NOMO-1 treated with dmso at 0.1 percent for 144 hours (cell line): Measurements from ENCODE around the gene PTRH1.

Experiments
- DNase-seq: peaks from one replicate; lab custom pipeline; 2025; ENCODE audit not compliant: unreplicated experiment; lab: John Stamatoyannopoulos, UW

The PTRH1 gene

DNA sequence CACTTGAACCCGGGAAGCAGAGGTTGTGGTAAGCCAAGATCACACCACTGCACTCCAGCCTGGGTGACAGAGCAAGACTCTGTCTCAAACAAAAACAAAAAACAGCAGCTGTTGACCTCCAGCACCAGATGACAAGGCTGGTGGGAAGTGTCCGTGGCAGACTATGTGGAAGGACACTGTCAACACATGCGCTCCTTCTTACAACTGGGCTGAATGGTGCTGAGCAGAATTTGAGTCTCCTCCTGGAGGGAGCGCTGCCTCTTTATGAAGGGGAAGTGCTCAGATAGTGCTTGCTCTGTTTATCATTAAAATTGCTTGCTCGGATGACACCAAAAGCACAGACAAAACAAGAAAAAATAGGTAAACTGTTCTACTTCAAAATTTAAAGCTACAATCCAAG is 17.9 kb downstream of the PTRH1 start:
- DNase-seq: no peak

DNA sequence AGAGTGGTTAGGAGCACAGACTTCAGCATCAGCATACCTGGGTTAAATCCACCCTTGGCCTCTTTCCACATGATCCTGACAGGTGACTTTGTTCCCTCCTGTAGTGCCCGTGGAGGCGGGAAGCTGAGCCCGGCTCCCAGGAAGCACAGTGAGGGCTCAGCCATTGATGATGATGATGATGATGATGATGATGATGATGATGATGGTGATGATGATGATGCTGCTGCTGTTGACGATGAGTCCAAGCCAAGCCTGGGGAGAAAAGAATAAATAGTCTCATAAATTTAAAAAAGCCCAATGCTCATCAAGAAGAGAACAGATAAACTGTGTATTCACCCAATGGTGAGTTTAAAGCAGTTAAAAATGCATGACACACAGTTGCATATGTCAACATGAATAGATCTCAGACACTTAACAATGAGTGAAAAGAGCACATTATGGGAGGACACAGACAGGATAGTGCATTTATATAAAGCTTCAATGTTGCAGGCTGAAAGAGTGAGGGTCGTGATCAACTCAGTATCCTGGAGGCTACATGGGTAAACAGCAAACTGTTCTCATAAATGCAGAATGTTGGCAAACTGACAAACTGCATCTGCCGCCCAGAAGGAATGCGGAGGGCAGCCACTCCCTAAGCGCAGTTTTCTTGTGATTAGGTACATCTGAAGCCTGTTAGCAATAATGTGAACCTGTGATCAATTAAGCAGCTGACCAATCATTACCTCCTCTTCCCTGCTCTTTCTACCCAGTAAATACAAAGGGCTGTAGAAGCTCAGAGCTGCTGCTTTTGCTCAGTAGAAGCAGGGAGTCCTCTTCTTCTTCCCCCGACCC is 20.4 kb downstream of the PTRH1 start:
- no peak for DNase-seq

DNA sequence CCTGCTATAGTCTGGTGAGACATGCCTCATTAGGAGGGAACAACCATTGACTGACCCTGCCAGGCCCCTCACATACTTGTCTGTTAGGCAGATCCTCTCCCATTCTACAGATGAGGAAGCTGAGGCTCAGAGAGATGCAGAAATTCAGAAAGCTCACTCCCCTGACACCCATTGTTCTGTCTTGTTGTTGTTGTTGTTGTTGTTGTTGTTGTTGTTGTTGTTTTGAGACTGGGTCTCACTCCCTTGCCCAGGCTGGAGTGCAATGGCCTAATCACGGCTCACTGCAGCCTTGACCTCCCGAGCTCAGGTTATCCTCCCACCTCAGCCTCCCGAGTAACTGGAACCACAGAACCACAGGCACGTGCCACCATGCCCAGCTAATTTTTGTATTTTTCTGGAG is 21.8 kb downstream of the PTRH1 start:
- DNase-seq: no peak

DNA sequence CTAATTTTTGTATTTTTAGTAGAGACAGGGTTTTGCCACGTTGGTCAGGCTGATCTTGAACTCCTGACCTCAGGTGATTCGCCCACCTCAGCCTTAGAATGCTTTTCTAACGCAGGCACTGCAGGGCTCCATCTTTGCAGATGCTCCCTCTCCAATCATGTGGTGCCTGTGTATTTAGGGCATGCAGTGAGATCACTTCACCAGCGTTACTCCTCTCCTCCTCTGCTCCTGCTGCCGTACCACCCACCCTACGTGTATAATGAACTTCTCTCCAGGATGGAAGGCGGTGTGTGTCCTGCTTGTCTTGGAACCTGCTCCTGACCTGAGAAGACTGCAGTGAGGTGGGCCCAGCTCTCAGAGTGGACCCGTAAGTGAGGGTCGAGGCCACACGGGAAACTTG is 22.3 kb downstream of the PTRH1 start:
- no peak for DNase-seq

DNA sequence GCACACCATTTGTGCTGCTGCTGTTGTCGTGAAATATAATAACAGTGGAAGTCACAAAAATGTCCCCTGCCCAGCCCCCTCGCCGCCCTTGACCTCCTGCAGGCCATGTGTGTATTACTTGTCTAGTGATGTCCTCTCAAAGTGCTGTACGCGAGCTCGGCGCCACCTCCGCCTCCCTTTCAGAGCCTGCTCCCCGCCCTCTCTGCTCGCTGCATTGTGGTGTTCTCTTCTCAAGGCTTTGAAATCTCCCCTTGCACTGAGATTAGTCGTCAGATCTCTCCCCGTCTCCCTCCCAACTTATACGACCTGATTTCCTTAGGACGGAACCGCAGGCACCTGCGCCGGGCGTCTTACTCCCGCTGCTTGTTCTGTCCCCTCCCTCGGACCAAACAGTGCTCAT is 23.4 kb downstream of the PTRH1 start:
- no peak for DNase-seq

DNA sequence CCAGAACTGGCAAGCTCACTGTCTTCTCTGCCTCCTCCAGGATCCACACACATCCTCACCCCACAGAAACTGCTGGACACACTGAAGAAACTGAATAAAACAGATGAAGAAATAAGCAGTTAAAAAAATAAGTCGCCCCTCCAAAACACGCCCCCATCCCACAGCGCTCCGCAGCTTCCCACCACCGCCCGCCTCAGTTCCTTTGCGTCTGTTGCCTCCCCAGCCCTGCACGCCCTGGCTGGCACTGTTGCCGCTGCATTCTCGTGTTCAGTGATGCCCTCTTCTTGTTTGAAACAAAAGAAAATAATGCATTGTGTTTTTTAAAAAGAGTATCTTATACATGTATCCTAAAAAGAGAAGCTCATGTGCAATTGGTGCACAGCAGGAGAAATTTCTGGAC is 24.7 kb downstream of the PTRH1 start:
- DNase-seq: no peak

DNA sequence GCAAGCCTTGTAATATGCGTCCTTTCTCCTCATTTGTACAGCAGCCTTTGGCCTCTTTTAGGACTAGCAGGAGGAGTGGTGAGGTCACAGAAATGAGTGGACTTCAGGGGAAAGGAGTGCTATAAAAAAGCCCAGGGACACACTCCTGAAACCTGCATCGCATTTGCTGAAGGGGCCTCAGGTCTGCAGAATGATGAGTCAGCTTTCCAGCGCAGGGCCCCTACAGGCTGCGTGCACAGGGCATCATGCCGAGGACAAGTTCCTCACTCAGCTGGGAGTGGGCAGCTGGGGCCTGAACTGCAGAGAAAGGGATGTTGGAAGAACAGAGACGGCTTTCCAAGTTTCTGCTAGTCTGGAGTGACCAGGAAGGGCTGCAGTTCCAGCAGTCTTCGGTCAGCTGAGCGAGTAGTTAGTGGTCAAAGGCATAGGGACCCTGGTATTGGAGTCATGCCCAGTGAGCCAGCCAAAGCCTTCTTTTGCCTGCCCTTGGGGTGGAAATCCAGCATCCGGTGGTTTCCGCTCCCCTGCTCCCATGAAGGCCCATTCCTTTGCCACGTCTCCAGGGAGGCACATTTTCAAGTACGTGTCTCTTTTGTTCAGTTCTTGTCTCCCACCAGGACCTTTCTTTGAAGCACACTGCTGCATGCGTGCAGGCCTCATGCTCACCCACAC is 26.0 kb downstream of the PTRH1 start:
- DNase-seq: no peak

DNA sequence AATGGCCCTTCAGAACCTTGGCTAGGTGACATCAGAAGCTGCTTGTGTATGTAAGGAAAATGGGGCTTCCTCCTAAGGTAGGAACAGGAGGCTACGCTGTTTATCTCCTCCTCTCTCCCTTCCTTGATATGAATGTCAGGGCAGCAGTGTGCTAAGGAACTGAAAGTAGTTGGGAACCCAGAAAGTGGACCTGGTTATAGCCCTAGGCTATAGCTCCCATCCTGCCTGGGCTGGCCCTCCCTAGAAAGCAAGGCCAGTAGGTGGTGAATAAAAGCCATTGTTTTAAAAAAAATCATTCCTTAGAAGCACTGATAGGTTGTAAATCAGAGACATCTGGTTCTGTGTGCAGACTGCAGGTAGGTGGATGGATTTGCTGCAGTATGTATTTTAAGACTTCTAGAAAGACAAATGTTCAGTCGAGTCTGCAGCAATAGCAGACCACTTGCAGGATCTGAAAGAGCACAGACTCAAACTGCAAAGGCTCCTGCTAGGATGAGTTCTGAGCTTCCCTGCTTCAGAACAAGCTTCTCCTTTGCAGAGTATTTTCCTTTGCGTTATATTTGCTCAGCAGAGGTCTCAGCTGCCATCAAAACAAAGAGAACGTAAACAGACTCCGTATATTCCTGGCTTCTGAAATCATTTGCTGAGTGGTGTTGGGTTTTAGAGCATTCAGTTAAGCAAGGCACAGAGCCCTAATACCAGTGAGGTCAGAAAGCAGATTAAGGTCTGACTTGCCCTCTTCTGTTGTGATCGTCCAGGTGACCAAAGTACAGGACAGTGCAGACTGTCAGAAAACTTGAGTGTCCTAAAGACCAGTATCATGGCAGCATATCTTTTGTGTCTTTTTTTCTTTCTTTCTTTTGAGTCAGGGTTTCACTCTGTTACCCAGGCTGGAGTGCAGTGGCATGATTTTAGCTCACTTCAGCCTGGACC is 28.7 kb downstream of the PTRH1 start:
- no peak for DNase-seq

DNA sequence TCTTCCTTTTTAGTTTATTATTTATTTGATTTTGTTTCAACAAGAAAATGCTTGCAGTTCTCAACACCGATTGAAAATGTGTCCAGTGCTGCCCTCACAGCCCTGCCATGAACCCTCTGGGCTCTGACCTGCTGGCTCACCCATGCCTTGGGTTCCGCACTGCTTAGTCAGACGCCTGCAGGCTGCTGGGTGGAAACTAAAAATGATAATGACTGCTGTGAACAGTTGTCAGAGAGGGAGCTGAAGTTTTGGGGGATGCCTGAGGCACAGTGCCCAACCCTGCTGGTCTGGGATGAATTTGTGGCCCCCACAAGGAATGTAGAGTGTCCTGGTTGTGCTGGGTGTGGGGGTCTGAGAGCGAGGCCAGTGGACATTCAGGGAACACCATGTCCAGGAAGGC is 30.9 kb downstream of the PTRH1 start:
- no peak for DNase-seq

DNA sequence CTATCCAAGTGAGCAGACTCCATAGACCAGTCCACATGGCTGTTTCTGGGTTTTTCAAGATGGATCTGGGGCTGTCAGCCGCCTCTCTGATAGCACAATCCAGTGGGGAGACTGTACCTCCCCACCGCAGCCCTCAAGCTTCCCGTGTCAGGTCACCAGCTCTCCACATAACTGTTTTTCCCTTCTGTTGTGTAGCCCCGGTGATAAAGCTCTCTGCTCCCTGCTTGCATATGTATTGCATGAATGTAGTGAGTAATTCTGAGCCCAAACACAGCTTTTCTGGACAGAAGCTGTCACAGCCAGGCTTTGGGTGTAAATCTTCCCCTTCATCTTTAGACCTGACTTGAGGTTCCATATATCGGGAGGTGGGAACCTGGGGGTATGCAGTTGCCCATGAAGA is 31.7 kb downstream of the PTRH1 start:
- DNase-seq: no peak

DNA sequence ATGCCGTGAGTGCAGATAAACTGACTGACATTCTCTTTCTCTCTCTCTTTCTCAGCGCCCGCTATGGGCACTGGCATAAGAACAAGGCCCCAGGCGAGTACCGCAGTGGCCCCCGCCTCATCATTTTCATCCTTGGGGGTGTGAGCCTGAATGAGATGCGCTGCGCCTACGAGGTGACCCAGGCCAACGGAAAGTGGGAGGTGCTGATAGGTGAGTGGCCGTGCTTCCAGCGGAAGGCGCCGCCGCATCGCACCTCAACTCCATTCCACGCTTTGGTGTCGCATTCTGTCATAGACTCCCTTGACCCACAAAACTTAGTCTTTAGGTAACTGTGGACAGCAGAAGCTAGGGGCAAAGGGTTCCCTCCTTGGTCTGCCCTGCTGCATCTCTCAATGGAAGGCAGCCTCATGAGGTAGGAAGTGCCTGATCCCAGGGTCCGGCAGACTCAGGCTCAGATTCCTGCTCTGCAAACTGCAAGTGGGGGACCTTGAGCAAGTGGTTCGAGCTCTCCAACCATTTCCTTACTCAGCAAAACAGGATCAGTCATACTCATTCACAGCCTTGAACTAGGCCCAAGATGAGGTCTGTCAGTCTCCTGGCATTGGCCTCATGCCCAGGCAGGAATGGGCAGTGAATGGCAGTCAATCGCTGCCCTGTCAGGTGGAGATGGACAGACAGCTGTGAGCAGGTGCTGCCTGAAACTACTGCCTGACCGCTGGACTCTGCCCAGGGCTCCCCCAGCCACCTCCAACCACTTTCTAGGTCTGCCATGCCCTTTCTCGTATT is 32.9 kb downstream of the PTRH1 start:
- no peak for DNase-seq

DNA sequence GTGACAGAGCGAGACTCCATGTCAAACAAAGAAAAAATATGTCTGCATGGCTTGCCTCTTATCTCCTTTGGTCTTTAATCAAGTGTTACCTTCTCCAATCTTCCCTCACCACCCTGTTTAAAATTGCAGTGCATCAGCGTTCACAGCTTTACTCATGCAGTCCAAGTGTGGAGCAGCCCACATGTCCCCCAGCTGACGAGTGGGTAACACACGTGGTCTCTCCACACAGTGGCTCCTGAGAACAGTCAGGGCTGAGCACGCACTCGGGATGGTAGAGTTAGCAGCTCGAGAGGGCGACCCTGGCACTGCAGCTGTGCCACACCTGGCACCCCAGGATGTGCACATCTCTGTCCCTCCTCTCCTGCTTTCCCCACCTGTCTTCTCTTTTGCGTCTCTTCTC is 34.6 kb downstream of the PTRH1 start:
- DNase-seq: no peak

DNA sequence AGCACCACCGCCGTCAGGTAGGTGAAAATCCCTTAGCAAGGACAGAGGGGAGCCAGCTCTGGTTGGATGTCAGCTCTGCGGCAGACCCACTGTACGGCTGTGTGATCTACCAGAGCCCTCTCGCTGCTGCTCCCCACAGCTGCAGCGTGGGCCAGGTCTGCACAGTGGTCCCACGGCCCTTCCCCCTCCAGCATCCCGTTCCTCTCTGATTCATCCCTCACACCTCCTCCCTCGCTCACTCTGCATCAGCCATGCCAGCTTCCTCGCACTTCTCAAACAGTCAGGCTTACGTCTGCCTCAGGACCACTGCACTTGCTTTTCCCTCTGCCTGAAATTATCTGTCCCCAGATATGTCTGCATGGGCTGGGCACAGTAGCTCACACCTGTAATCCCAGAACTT is 35.2 kb downstream of the PTRH1 start:
- DNase-seq: no peak

DNA sequence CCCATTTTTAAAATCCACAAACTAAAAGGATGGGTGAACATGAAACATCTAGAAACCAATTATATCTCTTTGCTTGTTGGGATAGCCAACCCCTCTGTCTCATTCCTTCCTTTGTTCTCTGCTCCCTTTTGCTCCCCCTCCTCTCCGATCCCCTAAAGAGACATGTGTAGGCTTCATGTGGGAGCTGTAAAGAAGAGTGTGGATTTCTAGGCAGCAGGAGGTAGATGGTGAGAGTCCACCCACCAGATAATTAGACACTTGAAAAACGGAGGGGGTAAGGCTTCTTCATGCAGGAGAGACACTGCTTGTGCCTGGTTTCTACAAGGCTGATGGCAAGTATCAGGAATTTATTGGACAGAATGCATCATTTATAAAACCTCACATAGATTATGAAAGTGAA is 36.0 kb downstream of the PTRH1 start:
- no peak for DNase-seq

DNA sequence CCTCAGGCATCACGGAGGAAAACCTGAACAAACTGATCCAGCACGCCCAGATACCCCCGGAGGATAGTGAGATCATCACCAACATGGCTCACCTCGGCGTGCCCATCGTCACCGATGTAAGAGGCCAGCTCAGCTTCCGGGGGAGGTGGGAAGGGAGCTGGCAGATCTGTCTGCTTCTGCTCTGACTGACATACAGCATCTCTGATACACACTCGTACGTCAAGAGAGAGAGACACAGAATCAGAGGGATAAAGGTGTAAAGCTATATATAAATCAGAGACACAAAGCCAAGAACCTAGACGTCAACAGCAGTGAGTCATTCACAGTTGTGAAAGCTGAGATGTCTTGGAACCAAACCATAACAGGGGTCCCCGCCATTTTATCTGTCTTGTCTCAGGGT is 38.8 kb downstream of the PTRH1 start:
- DNase-seq: no peak

DNA sequence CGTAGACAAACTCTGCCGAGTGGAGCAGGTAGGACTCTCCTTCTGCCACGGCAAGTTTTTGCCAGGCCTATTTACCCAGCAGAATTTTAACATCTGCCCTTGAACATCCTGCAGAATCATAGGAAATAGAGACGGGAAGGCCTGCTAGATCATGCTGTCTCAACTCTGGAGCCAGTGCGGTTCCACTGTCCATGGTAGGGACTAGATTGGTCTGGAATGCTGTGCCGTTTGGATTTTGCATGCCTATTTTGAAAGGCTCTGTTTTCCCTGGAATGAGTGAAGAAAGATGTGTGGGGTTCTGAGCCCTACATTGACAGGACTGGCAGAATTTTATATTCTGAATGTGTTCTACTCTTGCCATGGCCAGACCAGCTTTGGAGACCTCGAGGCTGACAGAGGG is 42.2 kb downstream of the PTRH1 start:
- no peak for DNase-seq

DNA sequence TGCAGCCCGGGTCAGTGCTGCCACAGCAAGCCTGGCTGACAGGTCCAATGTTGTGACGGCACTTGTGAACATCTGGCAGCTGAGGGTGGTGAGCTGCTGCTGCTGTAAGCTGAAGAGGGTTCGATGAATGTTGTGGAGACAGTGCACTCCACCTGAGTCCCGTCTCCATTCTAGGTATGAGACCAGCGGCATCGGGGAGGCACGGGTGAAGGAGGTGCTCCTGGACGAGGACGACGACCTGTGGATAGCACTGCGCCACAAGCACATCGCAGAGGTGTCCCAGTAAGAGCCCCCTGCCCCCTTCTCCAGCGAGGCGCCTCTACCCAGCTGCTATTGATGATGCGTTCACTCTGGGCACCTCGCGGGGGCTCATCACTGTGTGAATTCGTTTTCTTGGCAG is 47.6 kb downstream of the PTRH1 start:
- no peak for DNase-seq

DNA sequence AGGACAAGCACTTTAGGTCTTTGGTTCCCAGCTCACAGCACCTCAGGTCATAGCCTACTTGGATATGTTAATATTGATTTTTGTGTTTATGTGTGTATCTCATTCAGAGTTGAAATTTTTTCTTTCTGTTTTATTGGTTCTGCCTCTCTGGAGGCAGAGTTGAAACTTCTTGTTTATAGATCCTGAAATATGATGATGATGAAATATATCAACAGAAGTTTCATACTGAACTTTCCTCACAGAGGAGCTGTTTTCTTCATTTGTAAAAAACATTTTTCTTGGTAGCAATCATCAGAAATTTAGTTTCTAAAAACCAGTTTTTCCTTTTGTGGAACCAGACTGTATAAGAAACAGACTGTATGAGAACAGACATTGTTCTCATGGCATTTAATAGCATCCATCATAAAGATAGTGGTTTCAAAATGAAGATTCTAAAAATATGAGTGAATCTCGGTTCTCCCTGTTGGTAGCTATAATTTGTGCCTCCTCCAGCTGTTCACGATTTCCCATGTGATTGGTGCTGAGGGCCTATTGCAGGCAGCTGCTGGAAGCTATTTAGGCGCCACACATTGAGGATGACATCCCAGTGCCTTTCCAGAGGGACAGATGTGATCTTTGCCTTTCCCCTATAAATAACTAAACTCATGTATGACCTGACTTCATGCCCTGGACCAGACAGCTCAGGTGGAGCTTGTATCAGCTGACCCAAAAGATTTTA is 48.2 kb downstream of the PTRH1 start:
- no peak for DNase-seq

DNA sequence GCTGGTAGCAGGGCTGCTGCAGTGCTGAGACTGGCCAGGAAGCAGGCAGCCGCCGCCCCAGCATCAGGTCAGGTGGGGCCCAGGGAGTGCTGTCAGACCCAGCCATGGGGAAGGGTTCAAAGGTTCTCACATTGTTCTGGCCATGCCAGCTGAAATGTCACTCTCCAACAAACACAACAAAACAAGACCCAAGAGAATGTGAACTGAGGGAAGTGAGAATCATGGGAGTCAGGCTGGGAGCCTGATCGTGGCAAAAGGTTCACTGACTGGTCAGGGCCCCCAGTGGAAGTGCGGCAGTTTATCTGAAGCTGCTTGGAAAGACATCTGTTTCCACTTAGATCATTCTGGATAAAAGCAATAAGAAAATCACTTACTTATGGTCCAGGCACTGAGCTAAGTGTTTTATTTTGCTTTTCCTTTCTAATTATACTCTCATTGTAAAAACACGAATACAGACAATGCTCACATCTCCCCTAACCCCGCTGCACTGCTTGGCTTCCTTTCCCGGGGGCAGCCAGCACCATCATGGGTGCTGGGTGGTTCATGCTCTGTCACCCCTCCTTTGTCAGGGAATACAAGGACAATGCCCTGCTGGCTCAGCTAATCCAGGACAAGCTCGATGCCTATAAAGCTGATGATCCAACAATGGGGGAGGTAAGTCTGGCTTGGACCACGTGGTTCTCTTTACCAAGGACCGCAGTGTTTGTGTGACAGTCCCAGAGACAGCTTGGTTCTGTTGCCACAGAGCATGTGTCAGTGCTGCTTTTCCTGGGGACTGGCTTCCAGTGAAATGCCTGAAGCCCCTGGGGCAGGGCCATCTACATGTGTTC is 50.6 kb downstream of the PTRH1 start:
- DNase-seq: no peak

DNA sequence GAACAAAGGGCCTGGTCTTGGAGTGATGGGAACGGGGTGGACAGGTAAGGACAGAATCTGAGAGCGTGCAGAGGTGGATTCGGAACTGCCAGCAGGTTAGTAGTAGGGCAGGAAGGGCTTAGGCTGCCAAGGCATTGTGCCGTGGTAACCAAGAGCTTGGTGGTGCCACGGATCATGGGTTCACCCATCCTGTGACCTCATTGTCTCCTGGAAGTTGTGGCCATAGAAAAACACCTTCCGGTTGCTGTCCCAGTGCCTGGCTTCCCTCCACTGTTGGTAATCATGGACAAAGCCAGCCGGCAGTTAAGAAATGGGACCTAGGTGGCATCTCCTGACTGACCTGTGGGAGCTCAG is 51.2 kb downstream of the PTRH1 start:
- DNase-seq: no peak
